Naive B cell (primary cell): ENCODE data around the gene CLIP2. TPM values are rescaled to one million over a fixed set of nuclear protein-coding genes. Genes with fewer than 3 reads are reported as not detected.
"Not testable (repeated sequence)": the region's sequence is repeated elsewhere in the genome, so short reads cannot be mapped to it uniquely, and the experiment has no call there.

Experiments
- ATAC-seq, 2 donors: fragments of 150-1000 bp; cut with Tn5 transposase; 2 replicates each; pipeline ENCODE4 v1.10.0; 2021; ENCODE audit warnings: low read depth in 2 of 2, mild to moderate bottlenecking in 2 of 2, moderate library complexity in 2 of 2
- DNase-seq: peaks from one replicate; pipeline ENCODE4 v3.0.0; 2022
- H3K27ac Mint-ChIP-seq, 6 donors: one replicate each; pipeline ENCODE4 v1.8.0; 2020 to 2022; ENCODE audit warnings: mild to moderate bottlenecking in 6 of 6, mixed read lengths in 6 of 6, moderate library complexity in 5 of 6, inconsistent platforms in 2 of 6
- H3K27me3 Mint-ChIP-seq, 3 donors: one replicate each; pipeline ENCODE4 v1.8.0; 2021 to 2022; ENCODE audit warnings: mixed read lengths in 3 of 3, mild to moderate bottlenecking in 1 of 3
- H3K36me3 Mint-ChIP-seq, 2 donors: one replicate each; pipeline ENCODE4 v1.8.0; 2020 to 2022; ENCODE audit warnings: mixed read lengths in 2 of 2, inconsistent platforms in 1 of 2, mild to moderate bottlenecking in 1 of 2
- H3K4me1 Mint-ChIP-seq, 3 donors: one replicate each; pipeline ENCODE4 v1.8.0; 2020 to 2022; ENCODE audit warnings: mixed read lengths in 3 of 3, inconsistent platforms in 1 of 3, mild to moderate bottlenecking in 1 of 3, moderate library complexity in 1 of 3
- H3K4me3 Mint-ChIP-seq, 8 donors: one replicate each; pipeline ENCODE4 v1.8.0; 2020 to 2022; ENCODE audit warnings: mild to moderate bottlenecking in 8 of 8, mixed read lengths in 8 of 8, moderate library complexity in 8 of 8, inconsistent platforms in 2 of 8
- H3K9me3 Mint-ChIP-seq, 7 donors: one replicate each; pipeline ENCODE4 v1.8.0; 2020 to 2022; ENCODE audit warnings: mixed read lengths in 7 of 7, mild to moderate bottlenecking in 5 of 7, inconsistent platforms in 2 of 7, moderate library complexity in 1 of 7
- polyA plus RNA-seq, 6 donors: library from polyadenylated mRNA; unstranded; fragments of 300-500 nt; fragmentation: Illumina TruSeq; gene quantifications; one replicate each; pipeline ENCODE4 v1.2.3, GENCODE V29; 2021; ENCODE audit warnings: low read depth in 6 of 6

The CLIP2 gene
- 1 to 10 TPM in 4 of 6 donors, under 1 TPM in 2; 0.52 to 3.2 (median 1.1) TPM for polyA plus RNA-seq

DNA sequence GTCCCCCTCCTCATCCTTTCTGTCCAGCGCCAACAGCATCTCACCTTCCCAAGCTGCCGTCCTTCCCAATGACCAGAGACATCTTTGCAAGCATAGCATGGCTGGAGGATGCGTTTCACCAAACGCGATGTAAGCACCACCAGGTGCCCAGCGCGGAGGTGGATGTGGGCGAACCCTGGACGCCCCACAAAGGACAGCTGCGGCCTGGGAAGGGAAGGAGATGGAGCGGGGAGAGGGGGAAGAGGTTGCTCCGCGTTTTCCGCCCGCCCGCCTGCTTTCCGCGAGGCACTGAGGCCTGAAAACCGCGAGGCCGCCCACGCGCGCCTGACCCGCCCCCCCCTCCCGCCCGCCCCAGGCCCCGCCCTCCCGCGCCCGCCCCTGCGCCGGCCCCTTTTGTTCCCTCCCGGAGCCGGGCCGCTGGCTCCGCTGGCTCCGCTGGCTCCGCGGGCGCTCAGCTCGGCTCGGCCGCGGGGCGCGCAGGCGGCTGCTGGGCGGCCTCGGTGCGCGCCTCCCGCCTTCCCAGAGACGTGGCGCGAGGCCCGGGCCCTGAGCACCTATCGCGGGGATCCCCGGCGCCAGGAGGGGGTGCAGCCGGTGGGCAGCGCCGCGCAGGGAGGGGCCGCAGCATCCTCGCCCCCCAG is at the start of gene CLIP2:
TSS of gene CLIP2 (plus strand) at position 390 of the 641 bp plus-strand sequence. CDS start 28,140 bp downstream, outside the sequence.
- peak; percentile 65 for DNase-seq
- H3K27me3 Mint-ChIP-seq: no peaks in the 10 kb centered on the region
- no peaks in the 10 kb centered on the region for H3K36me3 Mint-ChIP-seq
- H3K27ac Mint-ChIP-seq: peak within 1 kb of the TSS; percentile 73 to 98 (median 86)
- H3K4me1 Mint-ChIP-seq: peaks cover 26 to 59% (median 57%) of the 10 kb centered on the region in 3 donors
- peak within 1 kb of the TSS; percentile 88 to 96 (median 94) for H3K4me3 Mint-ChIP-seq
- no peaks in the 10 kb centered on the region for H3K9me3 Mint-ChIP-seq
- ATAC-seq: peak; percentile 54 to 60

DNA sequence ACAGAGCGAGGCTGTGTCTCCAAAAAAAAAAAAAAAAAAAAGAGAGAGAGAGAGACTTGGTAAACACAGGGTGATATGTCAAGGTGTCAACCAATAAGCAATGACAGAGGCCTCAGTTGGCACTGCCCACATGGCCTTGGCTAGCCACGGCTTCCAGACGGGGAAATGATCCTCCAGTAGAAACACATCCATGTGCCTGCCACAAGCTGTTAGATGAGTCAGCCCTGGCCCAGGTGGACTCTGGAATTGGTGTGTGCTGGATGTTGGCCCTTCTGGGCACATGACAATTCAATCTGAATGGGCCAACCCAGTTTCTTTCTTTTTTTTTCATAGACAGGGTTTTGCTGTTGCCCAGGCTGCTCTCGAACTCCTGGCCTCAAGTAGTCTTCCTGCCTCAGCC is 48.7 kb upstream of the CLIP2 start:
- Mint-ChIP-seq H3K4me3 (peak overlapping the region in 3 of 8 donors; percentile 50 to 80 (median 51)), H3K4me1 (peaks cover 25 to 47% (median 34%) of the 10 kb centered on the region in 3 donors), H3K36me3 (peaks cover 8 to 24% of the 10 kb centered on the region in 2 donors), H3K27me3 (no peaks in the 10 kb centered on the region), H3K27ac (no peak overlapping the region), H3K9me3 (no peaks in the 10 kb centered on the region)
- DNase-seq (no peak), ATAC-seq (no peak)

DNA sequence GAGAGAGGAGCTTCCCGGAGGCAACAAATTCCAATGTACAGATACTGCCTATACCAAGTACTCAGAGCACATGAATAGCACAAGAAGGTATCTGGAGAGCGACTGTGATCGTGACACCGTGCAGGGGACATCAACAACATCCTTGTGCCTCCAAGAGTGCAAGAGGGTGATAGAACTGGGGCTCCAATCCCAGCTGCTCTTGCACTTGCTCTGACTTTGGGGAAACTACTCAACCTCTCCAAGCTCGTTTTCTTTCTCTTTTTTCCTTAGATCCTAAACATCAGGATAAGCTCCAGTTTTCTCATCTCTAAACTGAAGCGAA is 47.1 kb upstream of the CLIP2 start:
- H3K4me3 Mint-ChIP-seq: peak overlapping the region; percentile 77 to 92 (median 86)
- ATAC-seq (peak; percentile 2 to 17), DNase-seq (no peak)
- H3K27ac Mint-ChIP-seq: peak overlapping the region in 5 of 6 donors; percentile 29 to 95 (median 91)
- H3K36me3 Mint-ChIP-seq: peaks cover 8 to 18% of the 10 kb centered on the region in 2 donors
- H3K4me1 Mint-ChIP-seq: peaks cover 25 to 46% (median 31%) of the 10 kb centered on the region in 3 donors
- no peaks in the 10 kb centered on the region for H3K9me3 Mint-ChIP-seq
- H3K27me3 Mint-ChIP-seq: no peaks in the 10 kb centered on the region

DNA sequence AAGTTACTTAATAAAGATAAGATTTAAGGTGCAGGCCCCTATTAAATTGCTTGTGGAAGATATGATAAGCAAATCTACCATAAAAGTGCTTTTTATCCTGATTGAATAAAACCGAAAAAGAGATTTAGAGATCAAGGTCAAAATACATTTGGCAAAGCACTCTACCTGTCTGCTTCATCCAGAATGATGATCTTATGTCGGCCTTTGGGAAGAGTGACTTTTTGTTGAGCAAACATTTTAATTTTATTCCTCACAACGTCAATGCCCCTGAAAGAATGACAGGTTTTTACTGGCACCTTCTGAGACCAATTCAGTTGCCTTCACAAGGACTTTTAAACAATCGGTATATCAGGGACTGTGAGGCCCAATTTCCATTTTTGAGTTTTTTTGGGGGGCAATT is 42.7 kb upstream of the CLIP2 start:
- ATAC-seq: no peak
- Mint-ChIP-seq H3K4me1 (peaks cover 15 to 43% (median 20%) of the 10 kb centered on the region in 3 donors), H3K9me3 (no peaks in the 10 kb centered on the region), H3K27me3 (no peaks in the 10 kb centered on the region), H3K36me3 (peaks cover 12 to 16% of the 10 kb centered on the region in 2 donors), H3K27ac (no peak overlapping the region), H3K4me3 (no peak overlapping the region)
- no peak for DNase-seq

DNA sequence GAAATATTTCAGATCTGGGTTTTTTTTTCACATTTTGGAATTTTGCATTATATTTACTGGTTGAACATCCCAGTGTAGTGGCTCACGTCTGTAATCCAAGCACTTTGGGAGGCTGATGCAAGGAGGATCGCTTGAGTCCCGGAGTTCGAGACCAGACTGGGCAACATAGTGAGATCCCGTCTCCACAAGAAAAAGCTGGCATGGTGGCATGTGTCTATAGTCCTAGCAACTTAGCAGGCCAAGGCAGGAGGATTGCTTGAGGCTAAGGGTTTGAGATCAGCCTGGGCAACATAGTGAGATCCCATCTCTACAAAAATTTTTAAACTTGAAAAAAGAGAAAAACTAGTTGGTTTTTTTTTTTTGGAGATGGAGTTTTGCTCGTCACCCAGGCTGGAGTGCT is 41.1 kb upstream of the CLIP2 start:
- Mint-ChIP-seq H3K36me3 (peaks cover 7 to 10% of the 10 kb centered on the region in 2 donors), H3K27ac (no peak overlapping the region), H3K9me3 (no peaks in the 10 kb centered on the region), H3K4me3 (no peak overlapping the region), H3K4me1 (peaks cover 7 to 33% (median 9%) of the 10 kb centered on the region in 3 donors), H3K27me3 (no peaks in the 10 kb centered on the region)
- no peak for ATAC-seq
- DNase-seq: no peak

DNA sequence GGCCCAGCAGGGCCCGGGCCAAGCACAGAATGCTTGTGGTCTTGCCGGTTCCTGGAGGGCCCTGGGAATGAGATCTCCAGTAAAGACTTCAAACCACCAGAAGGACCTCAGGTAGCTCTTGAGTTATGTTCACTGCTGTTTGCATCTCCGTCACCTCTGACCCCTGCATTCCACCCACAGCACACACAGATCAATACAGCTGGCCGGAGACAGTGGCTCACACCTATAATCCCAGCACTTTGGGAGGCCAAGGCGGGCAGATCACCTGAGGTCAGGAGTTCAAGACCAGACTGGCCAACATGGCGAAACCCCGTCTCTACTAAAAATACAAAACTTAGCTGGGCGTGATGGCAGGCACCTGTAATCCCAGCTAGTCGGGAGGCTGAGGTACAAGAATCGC is 40.1 kb upstream of the CLIP2 start:
- H3K4me1 Mint-ChIP-seq: peaks cover 4 to 33% (median 6%) of the 10 kb centered on the region in 3 donors
- H3K9me3 Mint-ChIP-seq, H3K4me3 Mint-ChIP-seq, DNase-seq, H3K27me3 Mint-ChIP-seq, H3K36me3 Mint-ChIP-seq, H3K27ac Mint-ChIP-seq, ATAC-seq: not testable (repeated sequence)

DNA sequence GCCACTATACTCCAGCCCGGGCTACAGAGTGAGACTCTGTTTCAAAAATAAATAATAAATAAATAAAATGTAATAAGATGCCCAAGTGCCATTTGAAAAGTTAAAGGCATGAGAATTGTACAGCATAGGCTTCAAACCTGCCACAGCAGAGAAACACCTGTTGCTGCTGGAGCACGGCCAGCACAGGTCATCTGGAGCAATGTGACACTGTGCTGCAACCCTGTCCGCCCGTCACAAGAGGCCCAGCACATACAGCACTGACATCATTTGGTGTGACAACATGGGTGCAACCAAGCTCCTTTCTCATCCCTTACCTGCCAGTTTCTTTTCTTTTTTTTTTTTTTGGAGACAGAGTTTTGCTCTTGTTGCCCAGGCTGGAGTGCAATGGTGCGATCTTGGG is 36.3 kb upstream of the CLIP2 start:
- Mint-ChIP-seq H3K4me1 (peaks cover 13 to 55% (median 15%) of the 10 kb centered on the region in 3 donors), H3K4me3 (peak overlapping the region; percentile 39 to 99 (median 68)), H3K9me3 (no peaks in the 10 kb centered on the region), H3K36me3 (peaks cover 4 to 10% of the 10 kb centered on the region in 2 donors), H3K27me3 (no peaks in the 10 kb centered on the region), H3K27ac (peak overlapping the region in 3 of 6 donors; percentile 79 to 95 (median 83))
- DNase-seq: no peak
- ATAC-seq: no peak

DNA sequence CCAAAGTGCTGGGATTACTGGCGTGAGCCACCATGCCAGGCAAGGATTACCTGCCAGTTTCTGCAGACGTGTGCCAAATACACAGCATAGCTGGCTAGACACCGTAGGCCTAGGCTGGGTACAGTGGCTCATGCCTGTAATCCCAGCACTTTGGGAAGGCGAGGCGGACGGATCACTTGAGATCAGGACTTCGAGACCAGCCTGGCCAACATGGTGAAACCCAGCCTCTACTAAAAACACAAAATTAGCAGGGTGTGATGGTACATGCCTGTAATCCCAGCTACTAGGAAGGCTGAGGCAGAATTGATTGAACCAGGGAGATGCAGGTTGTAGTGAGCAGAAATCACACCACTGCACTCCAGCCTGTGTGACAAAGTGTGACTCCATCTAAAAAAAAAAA is 35.9 kb upstream of the CLIP2 start:
- Mint-ChIP-seq H3K4me1 (peaks cover 13 to 58% (median 15%) of the 10 kb centered on the region in 3 donors), H3K9me3 (no peaks in the 10 kb centered on the region), H3K4me3 (peak overlapping the region; percentile 92 to 99 (median 95)), H3K27me3 (no peaks in the 10 kb centered on the region), H3K27ac (peak overlapping the region in 3 of 6 donors; percentile 63 to 97 (median 95)), H3K36me3 (peaks cover 4 to 10% of the 10 kb centered on the region in 2 donors)
- ATAC-seq (no peak), DNase-seq (no peak)

- Mint-ChIP-seq H3K4me3 (peak overlapping the region; percentile 92 to 99 (median 95)), H3K27ac (peak overlapping the region; percentile 92 to 98 (median 96)), H3K9me3 (no peaks in the 10 kb centered on the region), H3K36me3 (peaks cover 4 to 10% of the 10 kb centered on the region in 2 donors), H3K27me3 (no peaks in the 10 kb centered on the region), H3K4me1 (peaks cover 13 to 61% (median 15%) of the 10 kb centered on the region in 3 donors)
- ATAC-seq (peak; percentile 1 to 6), DNase-seq (no peak)
These were observed 35.4 kb upstream of the CLIP2 start for GRCh38 chr7:74253835-74254128.

DNA sequence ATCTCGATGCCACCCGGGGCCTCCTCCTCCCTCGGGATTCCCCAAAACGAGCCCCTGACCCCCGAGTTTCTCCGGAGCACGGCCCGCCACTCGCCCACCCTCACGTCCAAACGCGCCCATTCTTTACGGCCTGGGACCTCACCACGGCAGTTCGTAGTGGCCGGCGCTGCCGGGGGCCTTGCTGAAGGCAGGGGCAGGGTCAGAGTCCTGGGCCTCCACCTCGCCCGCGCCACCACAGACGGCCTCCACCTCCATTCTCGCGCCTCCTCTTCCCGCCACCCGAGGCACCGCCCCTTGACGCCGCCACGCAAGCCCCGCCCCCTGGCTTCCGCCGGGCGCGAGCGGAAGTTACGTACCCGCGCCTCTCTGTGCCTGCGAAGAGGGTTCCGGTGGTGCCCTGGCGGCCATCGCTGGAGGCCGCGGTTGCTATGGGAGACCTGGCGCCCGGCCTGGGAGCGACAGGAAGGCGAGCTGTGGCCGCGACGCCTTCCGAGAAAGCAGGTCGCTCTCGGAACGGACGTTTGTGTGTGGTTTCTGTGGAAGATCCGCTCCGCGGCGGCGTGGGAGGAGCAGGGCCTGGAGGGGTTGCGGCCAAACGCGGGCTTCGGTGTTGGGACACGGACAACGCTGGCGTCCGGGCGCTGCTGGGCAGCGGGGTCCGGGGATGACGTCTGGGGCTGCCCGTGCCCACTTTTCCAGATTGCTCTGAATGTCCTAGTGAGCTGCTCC is 34.9 kb upstream of the CLIP2 start, which contains the start of gene RFC2:
TSS of gene RFC2 (minus strand) at position 271 of the 729 bp plus-strand sequence. CDS start at position 255, 16 bp downstream.
- H3K4me3 Mint-ChIP-seq: peak within 1 kb of the TSS; percentile 92 to 99 (median 95)
- no peaks in the 10 kb centered on the region for H3K27me3 Mint-ChIP-seq
- H3K4me1 Mint-ChIP-seq: peaks cover 13 to 61% (median 15%) of the 10 kb centered on the region in 3 donors
- DNase-seq: peak; percentile 98
- peak within 1 kb of the TSS; percentile 92 to 98 (median 96) for H3K27ac Mint-ChIP-seq
- H3K9me3 Mint-ChIP-seq: no peaks in the 10 kb centered on the region
- H3K36me3 Mint-ChIP-seq: peaks cover 4 to 10% of the 10 kb centered on the region in 2 donors
- ATAC-seq: peak; percentile 97 to 98

DNA sequence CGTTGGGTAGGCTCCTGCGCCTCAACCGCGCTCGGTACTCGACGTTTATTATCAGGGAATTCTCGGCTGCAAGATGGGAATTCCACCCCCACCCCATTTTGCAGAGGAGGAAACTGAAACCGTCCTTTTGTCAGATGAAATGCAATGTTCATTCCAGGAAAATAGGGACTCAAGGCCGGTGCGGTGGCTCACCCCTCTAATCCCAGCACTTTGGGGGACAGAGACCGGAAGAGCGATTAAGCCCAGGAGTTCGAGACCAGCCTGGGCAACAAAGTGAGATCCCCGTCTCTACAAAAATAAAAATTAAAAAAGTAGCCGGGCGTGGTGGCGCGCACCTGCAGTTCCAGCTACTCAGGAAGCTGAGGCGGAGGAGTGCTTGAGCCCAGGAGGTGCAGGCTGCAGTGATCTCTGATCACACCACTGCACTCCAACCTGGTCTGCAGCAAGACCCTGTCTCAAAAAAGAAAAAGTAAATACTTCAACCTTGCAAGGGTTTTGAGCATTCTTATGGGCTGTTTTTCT is 34.3 kb upstream of the CLIP2 start:
- Mint-ChIP-seq H3K27me3 (no peaks in the 10 kb centered on the region), H3K4me1 (peaks cover 13 to 57% (median 16%) of the 10 kb centered on the region in 3 donors), H3K36me3 (peaks cover 4 to 10% of the 10 kb centered on the region in 2 donors), H3K9me3 (no peaks in the 10 kb centered on the region), H3K4me3 (peak overlapping the region; percentile 92 to 99 (median 95)), H3K27ac (peak overlapping the region; percentile 76 to 97 (median 94))
- ATAC-seq: no peak
- DNase-seq: no peak

GRCh38 chr7:74255461-74255860 is 33.7 kb upstream of the CLIP2 start:
- Mint-ChIP-seq H3K4me3 (peak overlapping the region; percentile 56 to 99 (median 94)), H3K27ac (peak overlapping the region in 5 of 6 donors; percentile 14 to 97 (median 83)), H3K4me1 (peaks cover 13 to 53% (median 16%) of the 10 kb centered on the region in 3 donors)
- not testable (repeated sequence) for ATAC-seq, H3K36me3 Mint-ChIP-seq, DNase-seq, H3K27me3 Mint-ChIP-seq, H3K9me3 Mint-ChIP-seq
